Lower leg skin (tissue), 4 donors: ENCODE results near the gene ELP4. TPM values are rescaled to one million over a fixed set of nuclear protein-coding genes. Genes with fewer than 3 reads are reported as not detected.

Source experiments
- DNase-seq, 2 donors: peaks; one replicate each; pipeline ENCODE4 v3.0.0-alpha.2; 2019; ENCODE audit warnings: low spot score in 2 of 2
- H3K4me3 ChIP-seq: fragments of 200-600 bp; sonication (generic); 2 replicates; pipeline ENCODE4 v1.5.1; 2017; ENCODE audit warnings: mild to moderate bottlenecking, low read depth; ENCODE audit not compliant: poor library complexity, severe bottlenecking
- CTCF ChIP-seq, 3 donors: fragments of 450-650 bp; IDR thresholded peaks; one replicate each; pipeline ENCODE4 v1.5.1; 2016; ENCODE audit warnings: antibody characterized with exemption in 3 of 3, mild to moderate bottlenecking in 3 of 3, moderate library complexity in 2 of 3
- POLR2A ChIP-seq, 2 donors: fragments of 450-650 bp; IDR thresholded peaks; one replicate each; pipeline ENCODE4 v1.6.1; 2016 to 2017; ENCODE audit warnings: antibody characterized with exemption in 2 of 2, mild to moderate bottlenecking in 1 of 2, moderate library complexity in 1 of 2
- WGBS, 2 donors: methylation state at CpG; one replicate each; pipeline ENCODE4 v1.1.5; 2018; 5-methylcytosine and 5-hydroxymethylcytosine counted together
- intact Hi-C: fragments of 100-400 bp; cut with DNase I; formaldehyde crosslinking; loops from one replicate; pipeline ENCODE4 v1.15.0; 2023; ENCODE audit warnings: low total_unique reads
- total RNA-seq, 4 donors: library from RNA; depleted of rRNA; stranded (reverse); fragments of >200 nt; gene quantifications; one replicate each; pipeline ENCODE4 v1.1.0, GENCODE V29; 2016

Gene ELP4
- total RNA-seq, 4 donors from 2014 or later: 20.6 to 23.3 (median 22.2) TPM

GRCh38 chr11:31786996-31787685, 277.6 kb downstream of the ELP4 start:
- intact Hi-C loops: loop anchor here (5.0 kb wide), 1 partner anchor 1310 kb away; no protein-coding TSS in a partner anchor
- no peak for TF ChIP-seq CTCF (IDR thresholded peaks at IDR 0.05)
- TF ChIP-seq POLR2A (IDR thresholded peaks at IDR 0.05): no peak
- no peak overlapping the region for H3K4me3 ChIP-seq
- no peak for DNase-seq
- 86 to 89% methylated on average over 16 of the region's 16 CpGs for WGBS, 2 donors

- intact Hi-C loops: loop anchor here (5.0 kb wide), 1 partner anchor 1311 kb away; no protein-coding TSS in a partner anchor
- DNase-seq: no peak
- TF ChIP-seq CTCF (IDR thresholded peaks at IDR 0.05) (no peak), POLR2A (IDR thresholded peaks at IDR 0.05) (no peak)
- 86 to 87% methylated on average over 3 of the region's 3 CpGs for WGBS, 2 donors
- H3K4me3 ChIP-seq: no peak overlapping the region
These were observed 278.5 kb downstream of the ELP4 start for GRCh38 chr11:31788085-31788484.

- H3K4me3 ChIP-seq: no peak overlapping the region
- intact Hi-C loops: no loop called here
- TF ChIP-seq CTCF (IDR thresholded peaks at IDR 0.05) (no peak), POLR2A (IDR thresholded peaks at IDR 0.05) (no peak)
- 51 to 72% methylated on average over 7 of the region's 7 CpGs for WGBS, 2 donors
- DNase-seq: no peak
These were observed 281.1 kb downstream of the ELP4 start for GRCh38 chr11:31790649-31791048.

GRCh38 chr11:31792036-31792435, 282.5 kb downstream of the ELP4 start:
- intact Hi-C loops: no loop called here
- WGBS, 2 donors: 49 to 54% methylated on average over 2 of the region's 2 CpGs
- TF ChIP-seq CTCF (IDR thresholded peaks at IDR 0.05): no peak
- no peak for TF ChIP-seq POLR2A (IDR thresholded peaks at IDR 0.05)
- no peak overlapping the region for H3K4me3 ChIP-seq
- DNase-seq: no peak

- DNase-seq: no peak
- intact Hi-C loops: no loop called here
- TF ChIP-seq CTCF (IDR thresholded peaks at IDR 0.05): no peak
- no peak for TF ChIP-seq POLR2A (IDR thresholded peaks at IDR 0.05)
- 87 to 92% methylated on average over 2 of the region's 2 CpGs for WGBS, 2 donors
- H3K4me3 ChIP-seq: no peak overlapping the region
These were observed 282.9 kb downstream of the ELP4 start for GRCh38 chr11:31792456-31792855.

GRCh38 chr11:31793264-31793663, 283.7 kb downstream of the ELP4 start:
- intact Hi-C loops: no loop called here
- H3K4me3 ChIP-seq: no peak overlapping the region
- 86 to 94% methylated on average over 10 of the region's 10 CpGs for WGBS, 2 donors
- DNase-seq: no peak
- TF ChIP-seq CTCF (IDR thresholded peaks at IDR 0.05) (no peak), POLR2A (IDR thresholded peaks at IDR 0.05) (no peak)
